HG03196 (cell line): Measurements from ENCODE around the gene TNS2.

Experiments
- ATAC-seq: cut with Tn5 transposase; IDR thresholded peaks from one replicate; pipeline ENCODE4 v1.9.1; 2021; ENCODE audit not compliant: unreplicated experiment

TNS2 gene

DNA sequence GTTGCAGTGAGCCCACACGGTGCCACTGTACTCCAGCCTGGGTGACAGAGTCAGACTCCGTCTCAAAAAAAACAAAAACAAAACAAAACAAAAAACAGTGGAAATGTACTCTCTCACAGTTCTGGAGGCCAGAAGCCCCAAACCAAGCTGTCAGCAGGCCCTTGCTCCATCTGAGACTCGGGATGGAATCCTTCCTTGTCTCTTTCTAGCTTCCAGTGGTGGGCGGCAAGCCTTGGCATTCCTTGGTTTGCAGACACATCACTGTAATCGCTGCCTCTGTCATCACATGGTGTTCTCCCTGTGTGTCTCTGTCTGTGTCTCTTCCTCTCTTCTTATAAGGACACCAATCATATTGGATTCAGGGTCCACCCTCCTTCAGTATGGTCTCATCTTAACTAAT, 6.4 kb downstream of the TNS2 start:
- no peak for ATAC-seq

DNA sequence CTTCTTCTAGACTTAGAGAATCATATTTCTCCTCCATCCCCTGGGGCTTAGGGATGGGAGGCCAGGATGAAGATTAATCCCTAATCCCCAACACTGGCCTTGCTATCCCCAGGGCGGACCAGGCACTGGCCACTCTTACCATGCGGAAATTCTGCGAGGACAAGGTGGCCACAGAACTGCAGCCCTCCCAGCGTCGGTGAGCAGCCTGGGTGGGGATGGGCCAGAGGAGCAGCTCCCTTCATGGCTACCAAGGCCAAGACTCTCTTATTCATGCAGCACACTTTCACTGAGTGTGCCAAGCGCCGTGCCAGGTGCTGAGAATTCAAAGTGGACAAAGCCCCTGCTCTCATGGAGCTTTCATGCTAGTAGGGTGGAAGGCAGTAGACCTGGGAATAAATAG, 7.0 kb downstream of the TNS2 start:
- ATAC-seq, result no peak

DNA sequence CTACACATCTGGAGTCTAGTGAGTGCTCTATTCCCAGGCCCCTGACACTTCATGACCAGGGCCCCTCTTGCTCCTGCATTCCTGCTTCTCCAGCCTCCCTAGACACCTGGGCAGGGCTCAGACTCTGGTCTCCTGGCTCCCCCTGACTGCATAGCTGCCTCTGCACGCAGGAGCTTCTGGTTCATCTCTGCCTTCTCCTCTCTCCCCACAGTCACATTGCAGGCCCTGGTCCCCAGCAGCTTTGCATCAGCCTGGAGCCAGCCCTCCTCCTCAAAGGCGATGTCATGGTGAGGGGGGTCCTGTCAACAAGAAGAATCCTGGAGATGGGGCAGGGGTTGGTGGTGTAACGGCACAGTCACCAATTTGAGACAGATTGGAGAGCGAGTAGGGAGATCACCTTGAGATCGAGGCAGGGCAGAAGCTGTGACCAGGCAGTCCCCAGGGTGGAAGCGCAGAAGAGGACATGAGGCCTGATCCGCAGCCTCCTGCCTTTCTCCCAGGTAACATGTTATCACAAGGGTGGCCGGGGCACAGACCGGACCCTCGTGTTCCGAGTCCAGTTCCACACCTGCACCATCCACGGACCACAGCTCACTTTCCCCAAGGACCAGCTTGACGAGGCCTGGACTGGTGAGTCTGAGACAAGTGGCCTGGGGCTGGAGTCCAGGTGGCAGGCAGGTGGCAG, 8.1 kb downstream of the TNS2 start:
- no peak for ATAC-seq

DNA sequence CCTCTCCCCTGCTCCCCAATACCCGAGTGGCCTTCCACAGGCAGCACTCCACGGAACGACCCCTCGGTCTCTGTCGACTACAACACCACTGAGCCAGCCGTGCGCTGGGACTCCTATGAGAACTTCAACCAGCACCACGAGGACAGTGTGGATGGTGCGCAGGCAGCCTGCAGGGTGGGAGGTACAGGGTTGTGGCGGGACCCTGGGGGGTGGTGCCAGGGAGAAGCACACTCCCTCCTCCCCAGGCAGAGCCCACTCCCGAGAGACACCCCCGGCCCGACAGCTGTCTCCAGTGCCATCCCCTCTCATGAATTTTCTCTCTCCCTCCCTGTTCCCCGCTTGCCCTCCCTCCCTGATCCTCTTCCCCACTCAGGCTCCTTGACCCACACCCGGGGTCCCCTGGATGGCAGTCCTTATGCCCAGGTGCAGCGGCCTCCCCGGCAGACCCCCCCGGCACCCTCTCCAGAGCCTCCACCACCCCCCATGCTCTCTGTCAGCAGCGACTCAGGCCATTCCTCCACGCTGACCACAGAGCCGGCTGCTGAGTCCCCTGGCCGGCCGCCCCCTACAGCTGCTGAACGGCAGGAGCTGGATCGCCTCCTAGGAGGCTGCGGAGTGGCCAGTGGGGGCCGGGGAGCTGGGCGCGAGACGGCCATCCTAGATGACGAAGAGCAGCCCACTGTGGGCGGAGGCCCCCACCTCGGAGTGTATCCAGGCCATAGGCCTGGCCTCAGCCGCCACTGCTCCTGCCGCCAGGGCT, 9.0 kb downstream of the TNS2 start:
- ATAC-seq, result no peak

DNA sequence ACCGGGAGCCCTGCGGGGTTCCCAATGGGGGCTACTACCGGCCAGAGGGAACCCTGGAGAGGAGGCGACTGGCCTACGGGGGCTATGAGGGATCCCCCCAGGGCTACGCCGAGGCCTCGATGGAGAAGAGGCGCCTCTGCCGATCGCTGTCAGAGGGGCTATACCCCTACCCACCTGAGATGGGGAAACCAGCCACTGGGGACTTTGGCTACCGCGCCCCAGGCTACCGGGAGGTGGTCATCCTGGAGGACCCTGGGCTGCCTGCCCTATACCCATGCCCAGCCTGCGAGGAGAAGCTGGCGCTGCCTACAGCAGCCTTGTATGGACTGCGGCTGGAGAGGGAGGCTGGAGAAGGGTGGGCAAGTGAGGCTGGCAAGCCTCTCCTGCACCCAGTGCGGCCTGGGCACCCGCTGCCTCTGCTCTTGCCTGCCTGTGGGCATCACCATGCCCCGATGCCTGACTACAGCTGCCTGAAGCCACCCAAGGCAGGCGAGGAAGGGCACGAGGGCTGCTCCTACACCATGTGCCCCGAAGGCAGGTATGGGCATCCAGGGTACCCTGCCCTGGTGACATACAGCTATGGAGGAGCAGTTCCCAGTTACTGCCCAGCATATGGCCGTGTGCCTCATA, 9.7 kb downstream of the TNS2 start:
- ATAC-seq, result no peak

DNA sequence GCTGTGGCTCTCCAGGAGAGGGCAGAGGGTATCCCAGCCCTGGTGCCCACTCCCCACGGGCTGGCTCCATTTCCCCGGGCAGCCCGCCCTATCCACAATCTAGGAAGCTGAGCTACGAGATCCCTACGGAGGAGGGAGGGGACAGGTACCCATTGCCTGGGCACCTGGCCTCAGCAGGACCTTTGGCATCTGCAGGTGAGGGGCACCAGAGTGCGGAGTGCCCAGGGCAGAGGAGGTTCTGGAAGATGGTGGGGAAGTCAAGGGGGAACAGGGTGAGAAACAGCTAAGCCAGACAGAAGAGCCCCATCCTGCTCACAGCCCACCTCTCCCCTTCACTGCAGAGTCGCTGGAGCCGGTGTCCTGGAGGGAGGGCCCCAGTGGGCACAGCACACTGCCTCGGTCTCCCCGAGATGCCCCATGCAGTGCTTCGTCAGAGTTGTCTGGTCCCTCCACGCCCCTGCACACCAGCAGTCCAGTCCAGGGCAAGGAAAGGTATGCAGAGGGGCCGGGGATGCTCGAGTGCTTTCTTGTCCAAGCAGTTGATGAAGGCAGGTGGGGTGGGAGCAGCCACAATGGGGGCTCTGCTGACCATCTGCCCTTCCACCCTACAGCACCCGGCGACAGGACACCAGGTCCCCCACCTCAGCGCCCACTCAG, 10.3 kb downstream of the TNS2 start:
- no peak for ATAC-seq

DNA sequence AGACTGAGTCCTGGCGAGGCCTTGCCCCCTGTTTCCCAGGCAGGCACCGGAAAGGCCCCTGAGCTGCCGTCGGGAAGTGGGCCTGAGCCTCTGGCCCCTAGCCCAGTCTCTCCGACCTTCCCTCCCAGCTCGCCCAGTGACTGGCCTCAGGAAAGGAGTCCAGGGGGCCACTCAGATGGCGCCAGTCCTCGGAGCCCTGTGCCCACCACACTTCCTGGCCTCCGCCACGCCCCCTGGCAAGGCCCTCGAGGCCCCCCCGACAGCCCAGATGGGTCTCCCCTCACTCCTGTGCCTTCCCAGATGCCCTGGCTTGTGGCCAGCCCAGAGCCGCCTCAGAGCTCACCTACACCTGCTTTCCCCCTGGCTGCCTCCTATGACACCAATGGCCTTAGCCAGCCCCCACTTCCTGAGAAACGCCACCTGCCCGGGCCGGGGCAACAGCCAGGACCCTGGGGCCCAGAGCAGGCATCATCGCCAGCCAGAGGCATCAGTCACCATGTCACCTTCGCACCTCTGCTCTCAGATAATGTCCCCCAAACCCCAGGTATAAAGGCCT, 10.9 kb downstream of the TNS2 start:
- no peak for ATAC-seq

DNA sequence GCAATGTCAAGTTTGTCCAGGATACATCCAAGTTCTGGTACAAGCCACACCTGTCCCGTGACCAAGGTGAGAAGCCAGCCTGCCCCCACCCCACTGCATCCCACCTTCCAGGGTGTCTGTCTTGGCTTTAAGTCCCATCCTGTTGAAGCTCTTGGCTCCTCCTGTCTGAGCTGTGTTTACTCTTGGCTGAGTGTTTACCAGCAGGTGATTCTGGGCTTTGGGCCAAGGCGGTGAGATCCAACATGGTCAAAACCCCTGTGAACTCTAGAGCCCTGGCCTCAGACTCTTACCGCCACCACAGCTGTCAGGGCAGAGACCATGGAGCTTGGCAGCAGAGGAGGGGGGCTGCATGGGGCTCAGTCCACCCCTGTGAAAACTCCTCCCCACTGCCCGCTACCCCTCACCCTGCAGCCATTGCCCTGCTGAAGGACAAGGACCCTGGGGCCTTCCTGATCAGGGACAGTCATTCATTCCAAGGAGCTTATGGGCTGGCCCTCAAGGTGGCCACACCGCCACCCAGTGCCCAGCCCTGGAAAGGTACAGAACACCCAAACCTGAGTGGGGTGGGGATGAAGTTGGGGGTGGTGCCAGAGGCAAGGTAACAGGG, 11.6 kb downstream of the TNS2 start:
- ATAC-seq, result no peak

DNA sequence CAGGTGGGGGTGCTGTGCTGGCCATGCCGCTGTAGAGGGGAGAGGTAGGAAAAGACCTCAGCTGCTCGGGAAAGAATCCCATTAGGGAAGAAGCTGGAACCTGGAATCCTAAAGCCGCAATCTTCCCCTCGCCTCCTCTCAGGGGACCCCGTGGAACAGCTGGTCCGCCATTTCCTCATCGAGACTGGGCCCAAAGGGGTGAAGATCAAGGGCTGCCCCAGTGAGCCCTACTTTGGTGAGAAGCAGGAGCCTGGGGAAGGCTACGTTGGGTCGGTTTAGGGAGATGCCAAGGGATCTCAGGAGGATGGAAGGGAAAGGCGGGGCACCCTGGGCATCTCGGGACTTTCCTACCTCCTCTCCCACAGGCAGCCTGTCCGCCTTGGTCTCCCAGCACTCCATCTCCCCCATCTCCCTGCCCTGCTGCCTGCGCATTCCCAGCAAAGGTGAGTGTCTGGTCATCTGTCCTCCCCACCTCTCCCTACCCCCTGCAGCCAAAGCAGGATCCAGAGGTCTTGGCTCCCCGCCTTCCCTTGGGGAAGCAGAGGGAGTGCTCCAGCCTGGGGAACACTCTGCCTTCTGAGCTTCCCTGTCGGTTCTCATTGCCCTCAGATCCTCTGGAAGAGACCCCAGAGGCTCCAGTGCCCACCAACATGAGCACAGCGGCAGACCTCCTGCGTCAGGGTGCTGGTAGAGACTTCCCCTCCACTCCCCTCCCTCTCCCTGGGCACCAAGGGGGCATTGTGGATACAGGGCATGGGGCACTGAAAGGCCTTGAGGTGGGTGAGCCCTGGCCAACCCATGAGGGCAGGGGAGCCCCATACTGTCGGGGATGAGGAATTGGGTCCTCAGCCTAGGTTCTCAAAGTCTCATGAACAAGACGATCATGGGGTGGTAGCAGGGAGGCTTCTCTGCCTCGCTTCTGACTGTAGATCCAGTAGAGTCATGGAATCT, 12.4 kb downstream of the TNS2 start:
- ATAC-seq, result no peak

DNA sequence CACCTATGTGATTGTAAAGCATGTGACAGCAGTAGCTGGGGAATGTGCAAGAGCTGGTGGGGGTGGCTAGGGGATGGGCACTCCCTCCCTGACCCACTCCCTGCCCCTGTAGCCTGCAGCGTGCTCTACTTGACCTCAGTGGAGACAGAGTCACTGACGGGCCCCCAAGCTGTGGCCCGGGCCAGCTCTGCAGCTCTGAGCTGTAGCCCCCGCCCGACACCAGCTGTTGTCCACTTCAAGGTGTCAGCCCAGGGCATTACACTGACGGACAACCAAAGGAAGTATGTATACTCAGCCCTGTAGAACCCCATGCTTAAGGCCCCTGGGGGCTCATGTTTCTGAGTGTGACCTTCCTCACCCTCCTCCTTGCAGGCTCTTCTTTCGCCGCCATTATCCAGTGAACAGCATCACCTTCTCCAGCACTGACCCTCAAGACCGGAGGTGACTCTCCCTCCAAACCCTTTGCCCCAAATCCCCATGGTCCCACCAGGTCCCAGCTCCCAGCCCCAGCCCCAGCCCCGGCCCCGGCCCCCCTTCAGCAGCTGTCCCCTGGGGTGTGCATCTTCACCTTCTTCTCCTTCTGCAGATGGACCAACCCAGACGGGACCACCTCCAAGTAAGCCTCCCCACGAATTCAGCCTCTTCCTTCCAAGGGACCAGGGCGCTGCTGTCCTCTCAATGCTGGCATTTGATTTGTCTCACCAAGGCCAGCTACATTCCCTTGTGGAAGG, 13.3 kb downstream of the TNS2 start:
- no peak for ATAC-seq

DNA sequence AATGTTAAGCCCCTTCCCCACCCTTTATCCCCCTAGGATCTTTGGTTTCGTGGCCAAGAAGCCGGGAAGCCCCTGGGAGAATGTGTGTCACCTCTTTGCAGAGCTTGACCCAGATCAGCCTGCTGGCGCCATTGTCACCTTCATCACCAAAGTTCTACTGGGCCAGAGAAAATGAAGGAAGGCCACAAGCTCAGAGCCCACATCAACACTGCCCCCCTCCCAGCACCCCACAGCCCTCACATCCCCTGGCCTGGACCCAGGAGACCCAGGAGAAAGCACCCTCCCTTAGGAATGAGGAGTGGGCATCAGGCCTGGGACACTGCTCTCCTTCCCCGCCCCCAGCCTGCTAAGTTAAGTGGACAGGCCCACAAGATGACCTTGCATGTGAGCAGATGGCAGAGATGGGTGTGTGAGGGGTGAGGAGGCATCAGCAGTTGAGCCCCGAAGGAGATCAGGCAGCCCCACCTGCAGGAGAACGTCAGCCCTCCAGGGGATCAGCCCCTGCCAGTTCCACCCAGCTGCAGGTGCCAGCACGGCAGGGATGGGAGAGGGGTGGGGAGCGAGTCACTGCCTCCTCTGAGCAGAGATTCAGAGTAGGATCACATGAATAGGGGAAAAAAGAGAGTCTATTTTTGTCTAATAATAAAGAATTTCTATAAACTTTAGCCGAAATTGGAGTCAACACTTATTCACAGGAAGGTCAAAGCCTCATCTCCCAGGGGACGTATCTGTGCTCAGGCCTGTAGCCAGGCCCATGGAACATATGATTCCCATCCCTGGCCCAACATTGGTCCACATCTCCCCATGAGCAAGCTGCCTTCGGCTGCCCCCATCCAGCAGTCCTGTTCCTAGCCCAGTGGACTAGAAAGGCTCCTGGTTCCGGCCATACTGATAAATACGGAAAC, 14.1 kb downstream of the TNS2 start:
- ATAC-seq, result no peak

DNA sequence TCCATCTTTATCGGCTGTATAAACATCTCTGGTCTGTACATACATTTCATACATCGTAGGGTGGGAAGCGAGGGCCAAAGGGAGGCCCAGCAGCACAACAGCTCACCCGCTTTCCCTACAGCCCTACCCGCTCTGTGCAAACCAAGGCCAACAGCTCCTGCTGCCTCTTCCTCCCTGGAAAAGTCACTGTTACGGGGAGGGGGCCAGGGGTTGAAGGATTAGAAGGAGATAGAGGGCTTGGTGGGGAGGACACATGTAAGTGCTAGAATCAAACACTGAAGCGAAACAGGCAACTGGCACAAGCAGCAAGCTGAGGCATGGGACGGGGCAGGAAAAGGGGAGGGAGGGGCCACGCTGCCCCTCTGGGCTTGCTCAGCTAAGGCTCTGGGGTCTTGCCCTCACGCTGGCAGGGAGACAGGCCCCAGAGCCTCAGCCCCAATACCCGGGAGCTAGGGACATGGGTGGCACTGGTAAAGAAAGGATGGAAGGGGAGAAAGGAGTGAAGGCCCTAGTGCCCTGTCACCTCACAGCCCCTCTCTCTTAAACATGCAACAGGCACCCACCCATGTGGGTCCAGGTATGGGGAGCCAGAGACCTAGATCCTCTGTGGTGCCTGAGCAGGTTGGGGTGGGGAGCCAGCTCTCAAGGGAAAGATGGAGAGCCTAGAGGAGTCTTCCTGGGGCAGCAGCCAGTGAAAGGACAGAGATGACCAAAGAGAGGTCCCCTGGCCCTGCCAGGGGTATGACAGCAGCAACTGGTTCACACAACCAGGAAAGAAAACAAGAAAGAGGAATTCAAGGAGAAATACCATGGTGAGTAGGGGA, 15.0 kb downstream of the TNS2 start:
- no peak for ATAC-seq

DNA sequence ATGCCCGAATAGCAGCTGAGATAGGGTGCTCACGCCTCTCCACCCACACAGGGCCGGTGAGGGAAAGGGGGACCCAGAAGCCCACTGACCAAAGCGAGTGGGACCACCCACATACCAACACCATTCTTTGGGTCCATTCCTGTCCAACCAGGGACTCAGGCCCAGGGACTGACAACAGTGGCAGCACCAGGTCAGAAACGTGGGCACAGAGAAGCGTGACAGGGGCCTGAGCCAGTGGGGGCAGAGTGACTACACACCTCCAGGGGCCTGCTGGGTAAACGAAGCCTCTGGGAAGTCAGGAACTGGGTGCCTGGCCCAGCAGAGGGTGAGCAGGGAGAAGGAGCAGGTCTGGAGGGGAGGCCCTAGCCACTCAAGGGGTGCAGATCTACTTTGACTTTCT, 15.6 kb downstream of the TNS2 start:
- ATAC-seq, result no peak

DNA sequence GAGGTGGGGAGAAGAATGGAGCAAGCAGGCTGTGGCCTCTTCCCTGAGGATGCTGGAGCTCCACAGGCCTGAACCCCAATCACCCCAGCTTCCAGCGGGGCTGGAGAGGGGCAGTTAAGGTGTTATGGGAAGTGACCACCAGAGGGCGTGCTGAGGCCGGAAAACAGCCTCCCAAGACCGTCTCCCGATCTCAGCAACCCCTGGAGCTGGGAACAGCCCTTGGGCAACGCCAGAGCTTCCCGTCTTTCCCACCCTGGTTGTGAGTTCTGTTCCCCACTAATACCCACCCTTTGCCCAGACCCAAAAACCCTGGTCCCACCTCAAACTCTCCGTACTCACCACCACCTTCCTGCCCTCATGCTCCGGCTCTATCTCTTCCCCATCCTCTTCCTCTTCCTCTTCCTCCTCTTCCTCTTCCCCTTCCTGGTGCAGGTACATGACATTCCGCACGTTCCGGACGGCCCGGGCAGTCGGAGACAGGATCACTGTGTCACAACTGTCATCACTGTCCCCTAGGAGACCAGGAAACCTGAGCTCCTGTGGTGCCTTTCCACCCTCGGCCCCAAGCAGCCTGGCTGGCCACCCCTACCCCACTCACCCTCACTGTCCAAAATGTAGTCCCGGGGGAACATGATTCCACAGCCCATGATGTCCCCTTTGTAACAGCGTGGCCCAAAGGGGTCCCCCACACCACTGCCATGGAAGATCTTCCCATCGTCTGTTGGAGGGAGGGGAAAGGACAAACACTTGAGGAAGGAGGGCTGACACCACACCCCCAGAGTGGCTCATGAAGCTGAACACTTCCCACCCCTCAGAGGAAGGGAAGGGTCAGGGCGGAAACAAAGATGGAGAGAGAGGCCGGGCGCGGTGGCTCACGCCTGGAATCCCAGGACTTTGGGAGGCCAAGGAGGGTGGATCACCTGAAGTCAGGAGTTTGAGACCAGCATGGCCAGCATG, 16.4 kb downstream of the TNS2 start:
- ATAC-seq, result no peak

DNA sequence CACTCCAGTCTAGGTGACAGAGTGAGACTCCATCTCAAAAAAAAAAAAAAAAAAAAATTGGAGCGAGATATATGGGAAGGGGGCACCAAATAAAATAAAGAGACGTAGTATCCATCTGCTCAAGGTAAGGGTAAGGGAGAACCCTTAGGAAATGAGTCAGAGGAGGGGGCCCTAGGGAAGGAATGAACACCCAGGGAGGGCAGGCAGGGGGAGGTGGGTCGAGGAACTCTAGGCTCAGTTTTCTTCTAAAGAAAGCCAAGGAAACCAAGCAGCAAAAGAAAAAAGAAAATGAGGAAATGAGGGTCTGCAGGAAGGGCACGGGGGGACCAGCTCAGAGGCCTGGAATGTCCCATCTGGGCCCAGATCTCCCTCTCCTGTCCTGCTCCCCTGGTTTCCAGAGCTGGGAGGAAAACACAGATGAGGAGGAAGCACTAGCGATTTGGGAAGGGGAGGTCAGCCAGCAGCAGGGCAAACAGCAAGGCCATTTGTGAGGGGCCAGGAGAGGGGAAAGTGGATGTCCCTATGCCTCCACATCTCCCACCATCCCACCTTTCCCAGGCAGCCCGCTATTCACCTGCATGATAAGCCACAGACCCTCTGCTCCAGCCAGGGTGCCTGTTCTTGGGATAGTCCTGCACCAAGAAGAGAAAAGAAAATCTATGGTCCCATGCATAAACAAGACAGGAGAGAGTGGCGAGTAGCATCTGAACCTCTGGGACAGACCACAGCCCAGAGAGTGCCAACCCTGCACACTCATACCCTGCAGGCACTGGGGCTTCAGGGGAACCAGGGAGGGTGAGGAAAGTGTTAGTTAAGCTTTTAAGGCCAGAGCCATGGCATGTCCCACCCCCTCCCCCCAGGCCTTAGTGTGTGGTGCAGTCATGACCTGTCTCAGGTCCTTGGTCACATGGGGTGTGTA, 17.5 kb downstream of the TNS2 start:
- no peak for ATAC-seq
